Measurements from ENCODE around the gene ASMT.
A peak's percentile ranks its signal among the peaks of the same experiment; 100 is the strongest.

ASMT gene

GRCh38 chrX:1649621-1650020 is 34.8 kb downstream of the ASMT start:
- TF ChIP-seq YY1 (IDR thresholded peaks at IDR 0.05; ENCODE audit: low read depth) (no peak), NFIC (IDR thresholded peaks at IDR 0.05) (no peak), FOXM1 (IDR thresholded peaks at IDR 0.05; ENCODE audit: borderline replicate concordance, low read depth) (no peak), ZBTB7A (IDR thresholded peaks at IDR 0.05; ENCODE audit: low read depth) (no peak), CEBPB (IDR thresholded peaks at IDR 0.05) (no peak), TCF12 (IDR thresholded peaks at IDR 0.05; ENCODE audit: low read depth) (no peak), EGR1 (IDR thresholded peaks at IDR 0.05) (no peak)
- TF ChIP-seq, protein P1, sequence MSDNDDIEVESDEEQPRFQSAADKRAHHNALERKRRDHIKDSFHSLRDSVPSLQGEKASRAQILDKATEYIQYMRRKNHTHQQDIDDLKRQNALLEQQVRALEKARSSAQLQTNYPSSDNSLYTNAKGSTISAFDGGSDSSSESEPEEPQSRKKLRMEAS (IDR thresholded peaks at IDR 0.05), result no peak
- TF ChIP-seq, protein P2, sequence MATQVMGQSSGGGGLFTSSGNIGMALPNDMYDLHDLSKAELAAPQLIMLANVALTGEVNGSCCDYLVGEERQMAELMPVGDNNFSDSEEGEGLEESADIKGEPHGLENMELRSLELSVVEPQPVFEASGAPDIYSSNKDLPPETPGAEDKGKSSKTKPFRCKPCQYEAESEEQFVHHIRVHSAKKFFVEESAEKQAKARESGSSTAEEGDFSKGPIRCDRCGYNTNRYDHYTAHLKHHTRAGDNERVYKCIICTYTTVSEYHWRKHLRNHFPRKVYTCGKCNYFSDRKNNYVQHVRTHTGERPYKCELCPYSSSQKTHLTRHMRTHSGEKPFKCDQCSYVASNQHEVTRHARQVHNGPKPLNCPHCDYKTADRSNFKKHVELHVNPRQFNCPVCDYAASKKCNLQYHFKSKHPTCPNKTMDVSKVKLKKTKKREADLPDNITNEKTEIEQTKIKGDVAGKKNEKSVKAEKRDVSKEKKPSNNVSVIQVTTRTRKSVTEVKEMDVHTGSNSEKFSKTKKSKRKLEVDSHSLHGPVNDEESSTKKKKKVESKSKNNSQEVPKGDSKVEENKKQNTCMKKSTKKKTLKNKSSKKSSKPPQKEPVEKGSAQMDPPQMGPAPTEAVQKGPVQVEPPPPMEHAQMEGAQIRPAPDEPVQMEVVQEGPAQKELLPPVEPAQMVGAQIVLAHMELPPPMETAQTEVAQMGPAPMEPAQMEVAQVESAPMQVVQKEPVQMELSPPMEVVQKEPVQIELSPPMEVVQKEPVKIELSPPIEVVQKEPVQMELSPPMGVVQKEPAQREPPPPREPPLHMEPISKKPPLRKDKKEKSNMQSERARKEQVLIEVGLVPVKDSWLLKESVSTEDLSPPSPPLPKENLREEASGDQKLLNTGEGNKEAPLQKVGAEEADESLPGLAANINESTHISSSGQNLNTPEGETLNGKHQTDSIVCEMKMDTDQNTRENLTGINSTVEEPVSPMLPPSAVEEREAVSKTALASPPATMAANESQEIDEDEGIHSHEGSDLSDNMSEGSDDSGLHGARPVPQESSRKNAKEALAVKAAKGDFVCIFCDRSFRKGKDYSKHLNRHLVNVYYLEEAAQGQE (IDR thresholded peaks at IDR 0.05; ENCODE audit: low read depth), result no peak

- TF ChIP-seq RAD21 (IDR thresholded peaks at IDR 0.05; ENCODE audit: low read depth), result peak; percentile 47
Measured at GRCh38 chrX:1652011-1652811, 37.4 kb downstream of the ASMT start.

DNA sequence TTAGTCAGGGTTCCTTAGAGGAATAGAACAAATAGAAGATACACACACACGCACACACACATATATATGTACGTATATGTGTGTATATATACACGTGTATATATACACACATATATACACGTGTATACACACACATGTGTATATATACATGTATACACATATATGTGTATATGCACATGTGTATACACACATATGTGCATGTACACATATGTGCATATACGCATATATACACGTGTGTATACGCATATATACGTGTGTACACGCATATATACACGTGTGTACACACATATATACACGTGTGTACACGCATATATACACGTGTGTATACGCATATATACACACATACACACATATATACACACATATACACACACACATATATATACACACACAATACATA is 41.5 kb downstream of the ASMT start:
- TF ChIP-seq CREB1 (IDR thresholded peaks at IDR 0.05; ENCODE audit: low read depth) (no peak), CEBPB (IDR thresholded peaks at IDR 0.05) (no peak), EP300 (IDR thresholded peaks at IDR 0.05; ENCODE audit: borderline replicate concordance) (no peak), YY1 (IDR thresholded peaks at IDR 0.05; ENCODE audit: low read depth) (no peak), TEAD4 (IDR thresholded peaks at IDR 0.05) (no peak), RAD21 (IDR thresholded peaks at IDR 0.05; ENCODE audit: low read depth) (no peak), TCF12 (IDR thresholded peaks at IDR 0.05; ENCODE audit: low read depth) (no peak), EGR1 (IDR thresholded peaks at IDR 0.05) (no peak), NFIC (IDR thresholded peaks at IDR 0.05) (no peak), TAF1 (IDR thresholded peaks at IDR 0.05; ENCODE audit: low read depth) (no peak), ZBTB7A (IDR thresholded peaks at IDR 0.05; ENCODE audit: low read depth) (no peak), FOXM1 (IDR thresholded peaks at IDR 0.05; ENCODE audit: borderline replicate concordance, low read depth) (no peak)
- TF ChIP-seq, protein P1 (IDR thresholded peaks at IDR 0.05), result no peak
- TF ChIP-seq, protein P2 (IDR thresholded peaks at IDR 0.05; ENCODE audit: low read depth), result no peak
- TF ChIP-seq, protein P3, sequence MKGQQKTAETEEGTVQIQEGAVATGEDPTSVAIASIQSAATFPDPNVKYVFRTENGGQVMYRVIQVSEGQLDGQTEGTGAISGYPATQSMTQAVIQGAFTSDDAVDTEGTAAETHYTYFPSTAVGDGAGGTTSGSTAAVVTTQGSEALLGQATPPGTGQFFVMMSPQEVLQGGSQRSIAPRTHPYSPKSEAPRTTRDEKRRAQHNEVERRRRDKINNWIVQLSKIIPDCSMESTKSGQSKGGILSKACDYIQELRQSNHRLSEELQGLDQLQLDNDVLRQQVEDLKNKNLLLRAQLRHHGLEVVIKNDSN (IDR thresholded peaks at IDR 0.05), result no peak

DNA sequence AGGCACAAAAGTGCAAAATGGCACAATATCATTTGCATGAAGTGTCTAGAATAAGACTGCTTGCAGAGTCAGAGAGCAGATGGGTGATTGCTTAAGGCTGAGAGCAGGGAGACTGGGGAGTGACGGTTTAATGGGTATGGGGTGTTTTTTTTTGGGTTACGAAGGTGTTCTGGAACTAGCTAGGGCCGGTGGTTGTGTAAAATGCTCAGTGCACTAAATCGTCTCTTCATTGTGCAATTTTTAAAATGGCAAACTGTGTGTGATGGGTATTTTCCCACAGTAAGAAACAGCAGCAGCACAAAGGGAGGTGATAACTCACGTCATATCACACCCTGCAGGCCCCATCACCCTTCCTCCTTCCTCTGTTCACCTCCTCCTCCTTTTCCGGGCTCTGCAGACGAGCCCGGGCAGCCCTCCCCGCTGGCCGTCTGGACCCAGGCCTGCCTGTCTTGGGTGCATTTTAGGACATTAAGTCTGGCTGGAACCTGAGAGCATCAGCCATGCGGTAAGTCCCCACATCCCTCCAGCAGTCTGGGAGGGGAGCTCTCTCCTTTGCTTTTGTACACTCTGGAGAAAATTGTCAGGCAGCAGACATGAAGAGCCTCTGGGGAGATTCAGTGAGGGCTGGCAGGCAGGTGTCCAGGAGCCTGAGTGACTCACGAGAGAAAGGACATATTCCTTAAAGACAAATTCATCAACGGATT is 42.7 kb downstream of the ASMT start:
- TF ChIP-seq, protein P3 (IDR thresholded peaks at IDR 0.05), result no peak
- TF ChIP-seq, protein P1 (IDR thresholded peaks at IDR 0.05), result no peak
- no peak for TF ChIP-seq CREB1 (IDR thresholded peaks at IDR 0.05; ENCODE audit: low read depth)
- TF ChIP-seq YY1 (IDR thresholded peaks at IDR 0.05; ENCODE audit: low read depth), result no peak
- TF ChIP-seq CEBPB (IDR thresholded peaks at IDR 0.05), result no peak
- TF ChIP-seq EP300 (IDR thresholded peaks at IDR 0.05; ENCODE audit: borderline replicate concordance), result no peak
- no peak for TF ChIP-seq TAF1 (IDR thresholded peaks at IDR 0.05; ENCODE audit: low read depth)
- TF ChIP-seq, protein P2 (IDR thresholded peaks at IDR 0.05; ENCODE audit: low read depth), result no peak
- no peak for TF ChIP-seq ZBTB7A (IDR thresholded peaks at IDR 0.05; ENCODE audit: low read depth)
- no peak for TF ChIP-seq TEAD4 (IDR thresholded peaks at IDR 0.05)
- TF ChIP-seq NFIC (IDR thresholded peaks at IDR 0.05), result no peak
- TF ChIP-seq EGR1 (IDR thresholded peaks at IDR 0.05), result no peak
- TF ChIP-seq FOXM1 (IDR thresholded peaks at IDR 0.05; ENCODE audit: borderline replicate concordance, low read depth), result no peak
- no peak for TF ChIP-seq RAD21 (IDR thresholded peaks at IDR 0.05; ENCODE audit: low read depth)
- TF ChIP-seq TCF12 (IDR thresholded peaks at IDR 0.05; ENCODE audit: low read depth), result no peak
